Measurements from ENCODE around the gene MCRIP1. TPM values are rescaled to one million over a fixed set of nuclear protein-coding genes. Genes with fewer than 3 reads are reported as not detected.

The MCRIP1 gene
- total and polyA plus RNA-seq, 2 of the 4 experiments (the other 2 are of a cell fraction): 56.5 to 164 TPM

DNA sequence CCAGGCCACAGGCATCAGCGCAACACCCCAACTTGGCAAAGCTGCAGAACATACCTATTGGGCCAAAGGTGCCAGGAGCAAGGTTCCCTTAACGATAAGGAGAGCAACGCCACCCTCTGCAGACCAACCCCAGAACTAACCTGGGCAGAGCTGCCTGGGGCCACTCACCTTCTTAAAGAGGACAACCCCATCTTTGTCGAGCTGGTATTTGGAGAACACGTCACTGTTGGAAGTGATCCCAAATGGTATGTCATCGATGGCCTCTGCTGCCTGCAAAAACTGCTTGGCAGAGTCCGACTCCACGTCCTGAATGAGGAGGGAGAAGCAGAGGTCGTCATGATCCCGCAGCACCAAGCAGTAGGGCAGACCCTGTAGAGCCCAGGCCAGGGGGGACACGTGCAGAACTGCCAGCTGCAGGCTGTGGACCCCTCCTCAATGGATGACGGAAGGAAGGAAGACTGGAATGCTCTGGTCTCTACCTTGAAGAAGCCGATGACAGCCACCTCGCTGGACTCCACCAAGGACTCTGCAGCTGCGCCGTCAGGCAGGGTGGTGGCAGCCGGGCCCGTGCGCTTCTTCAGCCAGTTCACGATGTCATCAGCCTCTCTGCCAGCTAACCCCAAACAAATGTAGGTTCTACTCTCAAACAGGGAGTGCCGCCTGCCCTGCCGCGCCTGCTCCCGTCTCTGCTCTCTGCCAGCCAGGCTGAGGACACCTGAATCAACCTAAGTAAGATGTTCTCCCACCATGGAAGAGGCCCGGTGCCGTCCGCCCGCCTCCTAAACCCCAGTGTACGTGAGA, 22.1 kb upstream of the MCRIP1 start:
- Histone ChIP-seq H3K9me1 (ENCODE audit: insufficient read depth, low read length) (peaks cover 16% of the 10 kb centered on the region), H3K27ac (ENCODE audit: insufficient read depth, low read length) (no peak overlapping the region), H3K79me1 (ENCODE audit: low read depth in 1 of 2, low read length in 2 of 2) (peaks cover 9 to 76% of the 10 kb centered on the region in 2 experiments), H4K91ac (ENCODE audit: insufficient read depth, low read depth, low read length) (no peak overlapping the region), H3K18ac (ENCODE audit: low read depth, low read length) (no peak overlapping the region), H3K4ac (ENCODE audit: low read depth, low read length) (no peak overlapping the region), H3K4me3 (ENCODE audit: insufficient read depth, low read depth, low read length) (no peak overlapping the region), H3K4me2 (ENCODE audit: low read depth, low read length) (no peak overlapping the region), H2AK5ac (ENCODE audit: low read depth, low read length) (no peak overlapping the region), H3K14ac (replicated peaks; ENCODE audit: low read depth, low read length) (no peak overlapping the region), H3K4me1 (ENCODE audit: control insufficient read depth, insufficient read depth, low read length) (peaks cover 16% of the 10 kb centered on the region), H2BK15ac (ENCODE audit: low read depth, low read length) (no peak overlapping the region), H3K36me3 (ENCODE audit: control insufficient read depth, insufficient read depth, low read length) (peaks cover 65% of the 10 kb centered on the region), H2BK20ac (ENCODE audit: low read depth, low read length) (no peak overlapping the region), H4K5ac (ENCODE audit: low read depth, low read length) (no peak overlapping the region), H3K9me3 (ENCODE audit: control insufficient read depth, insufficient read depth, low read length) (no peaks in the 10 kb centered on the region), H4K8ac (ENCODE audit: low read depth in 2 of 2, low read length in 2 of 2) (no peak overlapping the region), H2BK120ac (ENCODE audit: low read depth, low read length) (no peak overlapping the region), H3K9ac (ENCODE audit: low read depth, low read length) (no peak overlapping the region), H3K27me3 (ENCODE audit: control insufficient read depth, insufficient read depth, low read length) (no peaks in the 10 kb centered on the region), H3K23ac (ENCODE audit: low read depth, low read length) (no peak overlapping the region), H3K56ac (ENCODE audit: extremely low read depth, insufficient read depth, low read length) (no peak overlapping the region), H4K20me1 (ENCODE audit: insufficient read depth, low read length) (peaks cover 75% of the 10 kb centered on the region), H2AK9ac (replicated peaks; ENCODE audit: low read depth, low read length, poor library complexity) (peak overlapping the region; percentile 5), H2BK5ac (ENCODE audit: low read depth, low read length, poor library complexity, severe bottlenecking) (no peak overlapping the region), H2AFZ (replicated peaks; ENCODE audit: low read length, poor library complexity) (no peak overlapping the region)
- dilution Hi-C loops (cut with HindIII; ENCODE audit: low sequenced_read_pairs, unreplicated experiment) (no loop called here), intact Hi-C loops (cut with micrococcal nuclease) (no loop called here), in situ Hi-C loops (cut with MboI; ENCODE audit: low sequenced_read_pairs) (no loop called here)
- ChIA-PET CTCF (interaction anchor here (0.7 to 1.2 kb wide), 2 partner anchors 14 to 33 kb away, joined by 3 read pairs; no protein-coding TSS in a partner anchor), POLR2A (ENCODE audit: unreplicated experiment) (interaction anchor here (0.5 to 0.8 kb wide), 3 partner anchors 10 to 243 kb away, joined by 3 to 4 read pairs (median 3); partner anchors contain the start of gene FASN)
- ATAC-seq (ENCODE audit: low read depth): no peak
- WGBS, 2 experiments (ENCODE audit: extremely low coverage in 2 of 2, insufficient read length in 1 of 2): 93% methylated on average over 15 of the region's 29 CpGs; no CpG with 5 or more reads in 1 of the 2 experiments
- DNase-seq: no peak
- BruUV-seq (replicated peaks): no TSS peak
- TF ChIP-seq BHLHE40 (IDR thresholded peaks at IDR 0.05; ENCODE audit: low read depth, low read length): no peak
- TF ChIP-seq, protein P1, sequence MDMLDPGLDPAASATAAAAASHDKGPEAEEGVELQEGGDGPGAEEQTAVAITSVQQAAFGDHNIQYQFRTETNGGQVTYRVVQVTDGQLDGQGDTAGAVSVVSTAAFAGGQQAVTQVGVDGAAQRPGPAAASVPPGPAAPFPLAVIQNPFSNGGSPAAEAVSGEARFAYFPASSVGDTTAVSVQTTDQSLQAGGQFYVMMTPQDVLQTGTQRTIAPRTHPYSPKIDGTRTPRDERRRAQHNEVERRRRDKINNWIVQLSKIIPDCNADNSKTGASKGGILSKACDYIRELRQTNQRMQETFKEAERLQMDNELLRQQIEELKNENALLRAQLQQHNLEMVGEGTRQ (IDR thresholded peaks at IDR 0.05; ENCODE audit: low read depth, low read length): no peak
